Endothelial cell (in vitro differentiated cells): ENCODE data around the gene SLC25A39. TPM values are rescaled to one million over a fixed set of nuclear protein-coding genes. Genes with fewer than 3 reads are reported as not detected.

Experiments used
- DNase-seq: peaks from one replicate; pipeline ENCODE4 v3.0.0; 2021; ENCODE audit warnings: low spot score
- H3K27ac Mint-ChIP-seq: one replicate; pipeline ENCODE4 v1.8.0; 2021; ENCODE audit warnings: mixed read lengths, inconsistent platforms; ENCODE audit not compliant: unreplicated experiment
- H3K27me3 Mint-ChIP-seq: one replicate; pipeline ENCODE4 v1.8.0; 2021; ENCODE audit warnings: mild to moderate bottlenecking, moderate library complexity, mixed read lengths, inconsistent platforms; ENCODE audit not compliant: unreplicated experiment
- H3K36me3 Mint-ChIP-seq: one replicate; pipeline ENCODE4 v1.8.0; 2021; ENCODE audit warnings: mild to moderate bottlenecking, low read depth, mixed read lengths, inconsistent platforms; ENCODE audit not compliant: unreplicated experiment
- H3K4me1 Mint-ChIP-seq: one replicate; pipeline ENCODE4 v1.8.0; 2021; ENCODE audit warnings: mild to moderate bottlenecking, mixed read lengths, inconsistent platforms; ENCODE audit not compliant: unreplicated experiment
- H3K4me3 Mint-ChIP-seq: one replicate; pipeline ENCODE4 v1.8.0; 2021; ENCODE audit warnings: mild to moderate bottlenecking, mixed read lengths, inconsistent platforms; ENCODE audit not compliant: unreplicated experiment
- H3K9me3 Mint-ChIP-seq: one replicate; pipeline ENCODE4 v1.8.0; 2021; ENCODE audit warnings: mixed read lengths, inconsistent platforms; ENCODE audit not compliant: unreplicated experiment
- total RNA-seq: library from RNA; stranded (reverse); fragmentation: NEBNext Ultra II Directional; extraction: Animal tissue kit (Norgen Biotek cat#: 25700); gene quantifications from one replicate; pipeline ENCODE4 v1.2.1, GENCODE V29; 2021; ENCODE audit not compliant: unreplicated experiment
- TF ChIP-seq, protein P1 (sequence below): fragments of 200-600 bp; sonication (generic); IDR thresholded peaks from one replicate; pipeline ENCODE4 v1.5.0; 2021; ENCODE audit warnings: antibody characterized with exemption; ENCODE audit not compliant: unreplicated experiment

SLC25A39 gene
- total RNA-seq, 1 donor from 2014 or later, result 124 TPM

GRCh38 chr17:44363613-44364159 is 39.1 kb upstream of the SLC25A39 start, which contains the start of gene FAM171A2:
TSS of gene FAM171A2 (minus strand) at chr17:44363853. CDS start at chr17:44363714, 139 bp downstream.
- TF ChIP-seq, protein P1, sequence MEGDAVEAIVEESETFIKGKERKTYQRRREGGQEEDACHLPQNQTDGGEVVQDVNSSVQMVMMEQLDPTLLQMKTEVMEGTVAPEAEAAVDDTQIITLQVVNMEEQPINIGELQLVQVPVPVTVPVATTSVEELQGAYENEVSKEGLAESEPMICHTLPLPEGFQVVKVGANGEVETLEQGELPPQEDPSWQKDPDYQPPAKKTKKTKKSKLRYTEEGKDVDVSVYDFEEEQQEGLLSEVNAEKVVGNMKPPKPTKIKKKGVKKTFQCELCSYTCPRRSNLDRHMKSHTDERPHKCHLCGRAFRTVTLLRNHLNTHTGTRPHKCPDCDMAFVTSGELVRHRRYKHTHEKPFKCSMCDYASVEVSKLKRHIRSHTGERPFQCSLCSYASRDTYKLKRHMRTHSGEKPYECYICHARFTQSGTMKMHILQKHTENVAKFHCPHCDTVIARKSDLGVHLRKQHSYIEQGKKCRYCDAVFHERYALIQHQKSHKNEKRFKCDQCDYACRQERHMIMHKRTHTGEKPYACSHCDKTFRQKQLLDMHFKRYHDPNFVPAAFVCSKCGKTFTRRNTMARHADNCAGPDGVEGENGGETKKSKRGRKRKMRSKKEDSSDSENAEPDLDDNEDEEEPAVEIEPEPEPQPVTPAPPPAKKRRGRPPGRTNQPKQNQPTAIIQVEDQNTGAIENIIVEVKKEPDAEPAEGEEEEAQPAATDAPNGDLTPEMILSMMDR, result peak; percentile 90
- Mint-ChIP-seq H3K4me1 (peaks cover 15% of the 10 kb centered on the region), H3K9me3 (no peaks in the 10 kb centered on the region), H3K27ac (no peak within 1 kb of the TSS), H3K4me3 (peak within 1 kb of the TSS; percentile 90), H3K36me3 (peaks cover 12% of the 10 kb centered on the region), H3K27me3 (peaks cover 14% of the 10 kb centered on the region)
- DNase-seq, result peak; percentile 83

- H3K4me3 Mint-ChIP-seq, result peak overlapping the region; percentile 90
- H3K36me3 Mint-ChIP-seq, result peaks cover 15% of the 10 kb centered on the region
- DNase-seq, result no peak
- TF ChIP-seq, protein P1, result no peak
- H3K27ac Mint-ChIP-seq, result no peak overlapping the region
- H3K27me3 Mint-ChIP-seq, result peaks cover 19% of the 10 kb centered on the region
- H3K4me1 Mint-ChIP-seq, result peaks cover 15% of the 10 kb centered on the region
- H3K9me3 Mint-ChIP-seq, result no peaks in the 10 kb centered on the region
Observed at GRCh38 chr17:44362949-44363612, 38.5 kb upstream of the SLC25A39 start.

GRCh38 chr17:44362459-44362948 is 37.9 kb upstream of the SLC25A39 start:
- Mint-ChIP-seq H3K4me3 (peak overlapping the region; percentile 87), H3K27me3 (peaks cover 17% of the 10 kb centered on the region), H3K27ac (no peak overlapping the region), H3K36me3 (peaks cover 15% of the 10 kb centered on the region), H3K9me3 (no peaks in the 10 kb centered on the region), H3K4me1 (peaks cover 15% of the 10 kb centered on the region)
- TF ChIP-seq, protein P1, result no peak
- DNase-seq, result no peak

DNA sequence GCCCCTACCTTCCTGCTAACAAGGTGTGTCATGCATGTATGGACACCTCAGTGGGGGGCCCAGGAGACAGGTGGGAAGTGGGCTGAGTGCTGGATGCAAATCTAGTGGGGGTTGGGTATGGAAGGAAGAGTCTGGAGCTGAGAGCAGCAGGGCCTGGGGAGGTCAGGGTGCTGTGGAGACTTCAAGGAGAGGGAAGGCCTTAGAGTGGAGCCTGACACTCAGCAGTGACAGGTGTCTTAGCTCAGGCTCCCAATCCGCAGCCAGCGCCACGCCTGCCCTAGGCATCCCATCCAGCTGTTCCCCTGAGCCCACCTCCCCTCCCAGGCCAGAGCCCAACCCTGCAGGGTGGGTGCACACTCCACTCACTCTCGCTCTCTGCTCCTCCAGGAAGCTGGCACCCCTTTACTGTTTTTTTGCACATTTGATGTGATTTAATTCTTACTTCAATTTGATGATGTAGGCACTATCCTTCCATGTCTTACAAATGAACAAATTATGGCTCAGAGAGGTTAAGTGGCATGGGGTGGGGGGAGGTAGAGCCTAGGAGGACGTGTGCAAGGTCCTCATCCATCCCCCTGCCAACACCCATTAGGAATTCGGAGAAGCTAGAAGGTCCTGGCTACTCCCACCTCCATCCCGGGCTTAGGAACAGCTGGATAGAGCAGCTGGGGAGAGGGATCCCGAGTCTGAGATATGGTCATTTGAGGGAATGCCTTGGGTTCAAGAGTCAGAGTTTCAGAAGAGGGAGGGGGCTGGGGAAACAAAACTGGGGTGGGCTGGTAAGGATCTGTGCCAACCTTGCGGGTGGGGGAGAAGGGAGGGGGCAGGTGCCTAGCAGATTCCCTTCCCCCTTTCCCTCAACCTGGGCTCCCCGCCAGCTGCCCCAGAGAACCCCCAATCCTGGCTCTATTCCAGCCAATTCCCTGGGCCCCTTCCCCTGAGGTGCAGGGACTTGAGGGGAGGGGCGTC is 37.0 kb upstream of the SLC25A39 start:
- H3K27me3 Mint-ChIP-seq, result peaks cover 16% of the 10 kb centered on the region
- TF ChIP-seq, protein P1, result no peak
- H3K4me3 Mint-ChIP-seq, result peak overlapping the region; percentile 37
- DNase-seq, result no peak
- peak overlapping the region; percentile 10 for H3K27ac Mint-ChIP-seq
- no peaks in the 10 kb centered on the region for H3K9me3 Mint-ChIP-seq
- peaks cover 15% of the 10 kb centered on the region for H3K4me1 Mint-ChIP-seq
- H3K36me3 Mint-ChIP-seq, result peaks cover 15% of the 10 kb centered on the region
